ENCODE data around the gene GALNT18. TPM values are rescaled to one million over a fixed set of nuclear protein-coding genes. Genes with fewer than 3 reads are reported as not detected.

GALNT18 gene
- total RNA-seq, 1 donor from 2014 or later, result 6.6 TPM

DNA sequence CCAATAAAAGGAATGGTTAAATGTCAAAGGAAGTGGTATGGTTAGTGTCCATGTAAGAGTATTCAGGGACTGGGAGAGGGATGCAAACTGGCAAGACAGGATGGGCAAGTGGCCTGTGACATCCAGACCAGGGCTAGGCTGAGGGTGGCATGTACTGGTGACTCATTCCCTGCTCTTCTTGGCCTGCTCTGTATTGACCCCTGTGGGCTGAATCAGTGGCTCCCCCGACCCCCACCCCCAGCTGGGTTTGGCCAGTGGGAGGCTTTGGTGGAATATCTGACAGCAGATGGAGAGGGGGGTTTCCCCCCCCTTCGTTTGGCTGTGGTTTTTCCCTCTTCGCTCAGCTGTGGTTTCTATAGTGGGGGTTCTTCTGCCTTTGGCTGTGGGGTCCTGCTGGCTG, 356.5 kb downstream of the GALNT18 start:
- H3K4me3 ChIP-seq (ENCODE audit: low read depth, low read length), result no peak overlapping the region
- DNase-seq (ENCODE audit: low read depth), result no peak
- H3K36me3 ChIP-seq (ENCODE audit: control insufficient read depth, insufficient read depth, low read length), result no peaks in the 10 kb centered on the region
- TF ChIP-seq, protein P1, sequence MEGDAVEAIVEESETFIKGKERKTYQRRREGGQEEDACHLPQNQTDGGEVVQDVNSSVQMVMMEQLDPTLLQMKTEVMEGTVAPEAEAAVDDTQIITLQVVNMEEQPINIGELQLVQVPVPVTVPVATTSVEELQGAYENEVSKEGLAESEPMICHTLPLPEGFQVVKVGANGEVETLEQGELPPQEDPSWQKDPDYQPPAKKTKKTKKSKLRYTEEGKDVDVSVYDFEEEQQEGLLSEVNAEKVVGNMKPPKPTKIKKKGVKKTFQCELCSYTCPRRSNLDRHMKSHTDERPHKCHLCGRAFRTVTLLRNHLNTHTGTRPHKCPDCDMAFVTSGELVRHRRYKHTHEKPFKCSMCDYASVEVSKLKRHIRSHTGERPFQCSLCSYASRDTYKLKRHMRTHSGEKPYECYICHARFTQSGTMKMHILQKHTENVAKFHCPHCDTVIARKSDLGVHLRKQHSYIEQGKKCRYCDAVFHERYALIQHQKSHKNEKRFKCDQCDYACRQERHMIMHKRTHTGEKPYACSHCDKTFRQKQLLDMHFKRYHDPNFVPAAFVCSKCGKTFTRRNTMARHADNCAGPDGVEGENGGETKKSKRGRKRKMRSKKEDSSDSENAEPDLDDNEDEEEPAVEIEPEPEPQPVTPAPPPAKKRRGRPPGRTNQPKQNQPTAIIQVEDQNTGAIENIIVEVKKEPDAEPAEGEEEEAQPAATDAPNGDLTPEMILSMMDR (IDR thresholded peaks at IDR 0.05; ENCODE audit: insufficient read depth, low read length, poor library complexity, severe bottlenecking), result no peak
- no peaks in the 10 kb centered on the region for H3K27me3 ChIP-seq (ENCODE audit: control insufficient read depth, insufficient read depth, low read length)

- no peaks in the 10 kb centered on the region for H3K27me3 ChIP-seq (ENCODE audit: control insufficient read depth, insufficient read depth, low read length)
- DNase-seq (ENCODE audit: low read depth), result peak; percentile 43
- H3K36me3 ChIP-seq (ENCODE audit: control insufficient read depth, insufficient read depth, low read length), result no peaks in the 10 kb centered on the region
- no peak overlapping the region for H3K4me3 ChIP-seq (ENCODE audit: low read depth, low read length)
- TF ChIP-seq, protein P1 (IDR thresholded peaks at IDR 0.05; ENCODE audit: insufficient read depth, low read length, poor library complexity, severe bottlenecking), result no peak
These were observed 358.4 kb downstream of the GALNT18 start for GRCh38 chr11:11263238-11264005.

GRCh38 chr11:11262171-11262920, 359.5 kb downstream of the GALNT18 start:
- no peaks in the 10 kb centered on the region for H3K36me3 ChIP-seq (ENCODE audit: control insufficient read depth, insufficient read depth, low read length)
- no peak overlapping the region for H3K4me3 ChIP-seq (ENCODE audit: low read depth, low read length)
- no peak for DNase-seq (ENCODE audit: low read depth)
- H3K27me3 ChIP-seq (ENCODE audit: control insufficient read depth, insufficient read depth, low read length), result no peaks in the 10 kb centered on the region
- TF ChIP-seq, protein P1 (IDR thresholded peaks at IDR 0.05; ENCODE audit: insufficient read depth, low read length, poor library complexity, severe bottlenecking), result no peak

DNA sequence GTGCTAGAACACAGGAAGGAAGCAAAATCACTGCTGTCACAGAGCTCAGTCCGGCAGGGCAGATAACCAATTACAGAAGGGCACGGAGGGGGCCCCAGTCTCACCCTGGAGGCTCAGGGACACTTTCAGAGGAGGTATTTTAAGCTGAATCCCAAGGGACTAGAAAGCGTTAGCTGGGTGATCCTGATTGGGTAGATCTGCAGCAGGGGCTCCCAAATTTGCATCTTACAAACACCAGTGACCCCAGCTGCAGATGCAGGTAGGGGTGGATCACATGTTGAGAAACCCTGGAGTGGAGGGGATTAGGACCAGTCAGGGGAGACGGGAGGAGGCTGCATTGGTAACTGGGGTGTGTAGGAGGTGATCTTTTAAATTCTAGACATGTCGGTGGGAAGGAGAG, 360.2 kb downstream of the GALNT18 start:
- no peak for DNase-seq (ENCODE audit: low read depth)
- Histone ChIP-seq H3K4me3 (ENCODE audit: low read depth, low read length) (no peak overlapping the region), H3K36me3 (ENCODE audit: control insufficient read depth, insufficient read depth, low read length) (no peaks in the 10 kb centered on the region), H3K27me3 (ENCODE audit: control insufficient read depth, insufficient read depth, low read length) (no peaks in the 10 kb centered on the region)
- TF ChIP-seq, protein P1 (IDR thresholded peaks at IDR 0.05; ENCODE audit: insufficient read depth, low read length, poor library complexity, severe bottlenecking), result no peak

DNA sequence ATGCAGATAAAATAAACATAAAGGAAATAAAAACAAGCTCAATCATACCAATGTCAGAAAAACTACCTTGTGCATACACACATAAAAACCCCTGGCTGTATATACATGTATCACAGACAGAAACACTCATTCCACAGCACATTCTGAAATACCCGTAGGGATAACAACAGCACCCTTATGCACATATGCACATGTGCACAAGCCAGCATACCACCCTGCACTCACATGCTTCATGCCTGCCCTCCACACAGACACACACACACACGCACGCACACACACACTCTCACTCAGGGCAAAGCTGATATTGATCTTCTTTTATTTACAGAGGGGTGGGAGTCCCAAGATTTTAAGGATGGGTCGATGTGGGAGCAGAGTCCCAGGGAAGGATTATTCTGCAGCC, 360.9 kb downstream of the GALNT18 start:
- Histone ChIP-seq H3K27me3 (ENCODE audit: control insufficient read depth, insufficient read depth, low read length) (no peaks in the 10 kb centered on the region), H3K4me3 (ENCODE audit: low read depth, low read length) (no peak overlapping the region), H3K36me3 (ENCODE audit: control insufficient read depth, insufficient read depth, low read length) (no peaks in the 10 kb centered on the region)
- TF ChIP-seq, protein P1 (IDR thresholded peaks at IDR 0.05; ENCODE audit: insufficient read depth, low read length, poor library complexity, severe bottlenecking), result no peak
- DNase-seq (ENCODE audit: low read depth), result no peak
